SJSA1 (cell line): ENCODE results near the gene FAM83B. TPM values are rescaled to one million over a fixed set of nuclear protein-coding genes. Genes with fewer than 3 reads are reported as not detected.
"Not testable (repeated sequence)": the region's sequence is repeated elsewhere in the genome, so short reads cannot be mapped to it uniquely, and the experiment has no call there.

Experiments used
- DNase-seq, 2 experiments: peaks; one replicate each; pipeline ENCODE4 v3.0.0-alpha.2; 2015 to 2020; ENCODE audit warnings: low spot score in 2 of 2, low read depth in 1 of 2
- H3K27ac ChIP-seq: fragments of 250-450 bp; sonication (Bioruptor Pico); 2 replicates; pipeline ENCODE4 v1.5.1; 2020; ENCODE audit warnings: mild to moderate bottlenecking, moderate library complexity
- H3K27me3 ChIP-seq: fragments of 250-450 bp; sonication (Bioruptor Pico); replicated peaks from 2 replicates; pipeline ENCODE4 v1.5.1; 2020; ENCODE audit warnings: mild to moderate bottlenecking, moderate library complexity
- H3K36me3 ChIP-seq: fragments of 250-450 bp; sonication (Bioruptor Pico); 2 replicates; pipeline ENCODE4 v1.5.1; 2020; ENCODE audit warnings: mild to moderate bottlenecking
- H3K4me1 ChIP-seq: fragments of 250-450 bp; sonication (Bioruptor Pico); replicated peaks from 2 replicates; pipeline ENCODE4 v1.6.1; 2021; ENCODE audit warnings: mild to moderate bottlenecking
- H3K4me3 ChIP-seq: fragments of 250-450 bp; sonication (Bioruptor Pico); 2 replicates; pipeline ENCODE4 v1.5.1; 2020; ENCODE audit warnings: mild to moderate bottlenecking
- H3K9me3 ChIP-seq: fragments of 250-450 bp; sonication (Bioruptor Pico); replicated peaks from 2 replicates; pipeline ENCODE4 v1.5.1; 2020; ENCODE audit warnings: mild to moderate bottlenecking
- total RNA-seq: library from RNA; depleted of rRNA; stranded (reverse); fragments of >200 nt; shearing (Covaris generic); gene quantifications from 2 replicates; pipeline ENCODE4 v1.2.3, GENCODE V29; 2014

The FAM83B gene
- total RNA-seq, 1 experiment from 2014 or later = not detected

- H3K27ac ChIP-seq = no peak overlapping the region
- H3K27me3 ChIP-seq = no peaks in the 10 kb centered on the region
- no peaks in the 10 kb centered on the region for H3K36me3 ChIP-seq
- no peak for DNase-seq
- no peak overlapping the region for H3K4me3 ChIP-seq
- no peaks in the 10 kb centered on the region for H3K4me1 ChIP-seq
- no peaks in the 10 kb centered on the region for H3K9me3 ChIP-seq
Measured at GRCh38 chr6:54929245-54929909, 82.8 kb downstream of the FAM83B start.

DNA sequence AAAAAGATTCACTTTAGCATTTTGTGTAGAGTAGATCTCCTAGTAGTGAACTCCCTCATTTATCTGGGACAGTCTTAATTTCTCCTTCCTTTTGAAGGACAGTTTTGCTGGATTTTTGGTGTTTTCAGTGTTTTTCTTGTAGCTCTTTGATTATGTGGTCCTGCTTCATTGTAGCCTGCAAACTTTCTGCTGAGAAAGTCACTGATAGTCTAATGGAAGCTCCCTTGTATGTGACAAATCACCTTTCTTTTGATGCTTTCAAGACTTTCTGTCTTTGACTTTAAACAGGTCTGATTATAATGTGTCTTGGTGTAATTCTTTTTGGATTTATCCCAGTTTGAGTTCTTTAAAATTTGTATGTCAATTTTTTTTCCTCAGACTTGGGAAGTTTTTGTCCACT is 86.1 kb downstream of the FAM83B start:
- Histone ChIP-seq H3K4me3 (no peak overlapping the region), H3K27ac (no peak overlapping the region), H3K4me1 (no peaks in the 10 kb centered on the region), H3K27me3 (no peaks in the 10 kb centered on the region), H3K9me3 (no peaks in the 10 kb centered on the region), H3K36me3 (no peaks in the 10 kb centered on the region)
- DNase-seq = no peak

DNA sequence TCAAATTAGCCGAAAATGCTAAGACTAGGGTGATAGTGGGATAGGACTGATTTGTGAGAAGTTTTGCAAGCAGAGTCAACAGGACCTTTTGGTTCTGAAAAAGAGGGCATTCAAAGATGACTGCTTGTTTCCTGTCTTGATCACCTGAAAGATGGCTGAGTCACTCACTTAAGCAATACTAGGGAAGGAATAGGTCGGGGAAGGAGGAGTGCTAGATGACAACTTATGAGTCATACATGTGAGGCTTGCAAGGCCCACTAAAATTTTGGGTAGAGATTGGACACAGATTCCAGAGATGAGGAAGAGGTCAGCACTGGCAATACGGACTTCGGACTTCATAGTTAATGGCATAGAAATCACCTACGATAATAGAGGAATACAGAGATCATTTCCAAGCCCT is 89.2 kb downstream of the FAM83B start:
- no peaks in the 10 kb centered on the region for H3K27me3 ChIP-seq
- DNase-seq = no peak
- H3K27ac ChIP-seq = no peak overlapping the region
- no peaks in the 10 kb centered on the region for H3K36me3 ChIP-seq
- H3K4me3 ChIP-seq = no peak overlapping the region
- no peaks in the 10 kb centered on the region for H3K9me3 ChIP-seq
- no peaks in the 10 kb centered on the region for H3K4me1 ChIP-seq

GRCh38 chr6:54937371-54937770 is 90.8 kb downstream of the FAM83B start:
- Histone ChIP-seq H3K4me1 (no peaks in the 10 kb centered on the region), H3K9me3 (no peaks in the 10 kb centered on the region), H3K4me3 (no peak overlapping the region), H3K36me3 (no peaks in the 10 kb centered on the region), H3K27me3 (no peaks in the 10 kb centered on the region), H3K27ac (no peak overlapping the region)
- no peak for DNase-seq

DNA sequence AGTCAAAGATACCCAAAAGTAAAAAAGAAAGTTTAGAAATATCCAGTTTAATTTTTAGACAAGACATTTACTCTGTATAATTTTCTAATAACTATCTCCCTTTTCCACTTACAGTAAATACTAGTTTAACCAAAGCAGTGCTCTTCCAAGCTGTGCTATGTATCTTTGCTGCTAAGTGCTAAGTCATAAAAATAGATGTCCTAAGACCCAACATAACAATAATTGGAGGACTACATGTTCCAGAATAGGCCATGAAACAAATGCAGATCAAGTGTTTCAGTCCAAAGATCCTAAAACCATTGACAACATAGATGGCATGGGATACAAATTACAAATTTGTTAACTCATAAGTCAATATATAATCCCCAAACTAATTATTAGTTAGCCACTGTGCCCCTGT is 111.1 kb downstream of the FAM83B start:
- Histone ChIP-seq H3K27ac (no peak overlapping the region), H3K4me3 (no peak overlapping the region)
- no peak for DNase-seq

GRCh38 chr6:54958446-54958845 is 111.9 kb downstream of the FAM83B start:
- Histone ChIP-seq H3K9me3 (no peaks in the 10 kb centered on the region), H3K4me1 (no peaks in the 10 kb centered on the region), H3K4me3 (no peak overlapping the region), H3K27ac (no peak overlapping the region), H3K27me3 (no peaks in the 10 kb centered on the region), H3K36me3 (no peaks in the 10 kb centered on the region)
- DNase-seq = no peak

More for the DNA sequence above, 111.1 kb downstream of the FAM83B start:
- no peaks in the 10 kb centered on the region for H3K9me3 ChIP-seq
- no peaks in the 10 kb centered on the region for H3K4me1 ChIP-seq
- H3K27me3 ChIP-seq = no peaks in the 10 kb centered on the region
- no peaks in the 10 kb centered on the region for H3K36me3 ChIP-seq

- no peak for DNase-seq
- Histone ChIP-seq H3K27me3 (no peaks in the 10 kb centered on the region), H3K4me1 (no peaks in the 10 kb centered on the region), H3K36me3 (no peaks in the 10 kb centered on the region), H3K9me3 (no peaks in the 10 kb centered on the region), H3K4me3 (no peak overlapping the region), H3K27ac (no peak overlapping the region)
Measured at GRCh38 chr6:54959820-54960219, 113.2 kb downstream of the FAM83B start.

- not testable (repeated sequence) for H3K4me3 ChIP-seq, DNase-seq, H3K27me3 ChIP-seq, H3K36me3 ChIP-seq, H3K9me3 ChIP-seq, H3K27ac ChIP-seq, H3K4me1 ChIP-seq
Measured at GRCh38 chr6:54961372-54961771, 114.8 kb downstream of the FAM83B start.

GRCh38 chr6:54970337-54970736 is 123.8 kb downstream of the FAM83B start:
- no peak overlapping the region for H3K4me3 ChIP-seq
- no peaks in the 10 kb centered on the region for H3K4me1 ChIP-seq
- H3K36me3 ChIP-seq = no peaks in the 10 kb centered on the region
- H3K27ac ChIP-seq = no peak overlapping the region
- no peaks in the 10 kb centered on the region for H3K27me3 ChIP-seq
- H3K9me3 ChIP-seq = no peaks in the 10 kb centered on the region
- DNase-seq = no peak

GRCh38 chr6:54971825-54972224 is 125.3 kb downstream of the FAM83B start:
- Histone ChIP-seq H3K9me3 (no peaks in the 10 kb centered on the region), H3K27ac (no peak overlapping the region), H3K36me3 (no peaks in the 10 kb centered on the region), H3K27me3 (no peaks in the 10 kb centered on the region), H3K4me1 (no peaks in the 10 kb centered on the region), H3K4me3 (no peak overlapping the region)
- DNase-seq = no peak

DNA sequence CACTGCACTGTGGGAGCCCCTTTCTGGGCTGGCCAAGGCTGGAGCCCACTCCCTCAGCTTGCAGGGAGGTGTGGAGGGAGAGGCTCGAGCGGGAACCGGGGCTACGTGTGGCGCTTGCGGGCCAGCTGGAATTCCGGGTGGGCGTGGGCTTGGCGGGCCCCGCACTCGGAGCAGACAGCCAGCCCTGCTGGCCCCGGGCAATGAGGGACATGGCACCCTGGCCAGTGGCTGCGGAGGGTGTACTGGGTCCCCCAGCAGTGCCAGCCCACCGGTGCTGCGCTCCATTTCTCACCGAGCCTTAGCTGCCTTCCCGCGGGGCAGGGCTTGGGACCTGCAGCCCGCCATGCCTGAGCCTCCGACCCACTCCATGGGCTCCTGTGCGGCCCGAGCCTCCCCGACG is 132.6 kb downstream of the FAM83B start:
- H3K9me3 ChIP-seq, H3K4me3 ChIP-seq, DNase-seq, H3K36me3 ChIP-seq, H3K4me1 ChIP-seq, H3K27ac ChIP-seq, H3K27me3 ChIP-seq: not testable (repeated sequence)

GRCh38 chr6:54980511-54981275 is 134.1 kb downstream of the FAM83B start:
- Histone ChIP-seq H3K4me3 (no peak overlapping the region), H3K36me3 (no peaks in the 10 kb centered on the region), H3K9me3 (peaks cover 7% of the 10 kb centered on the region; the same call in 1 of the 2 replicates), H3K4me1 (no peaks in the 10 kb centered on the region), H3K27me3 (no peaks in the 10 kb centered on the region), H3K27ac (no peak overlapping the region)
- DNase-seq = no peak

- peaks cover 7% of the 10 kb centered on the region; the same call in 1 of the 2 replicates for H3K9me3 ChIP-seq
- H3K4me1 ChIP-seq = no peaks in the 10 kb centered on the region
- H3K4me3 ChIP-seq = no peak overlapping the region
- no peaks in the 10 kb centered on the region for H3K27me3 ChIP-seq
- no peaks in the 10 kb centered on the region for H3K36me3 ChIP-seq
- H3K27ac ChIP-seq = no peak overlapping the region
- DNase-seq = no peak
Measured at GRCh38 chr6:54981276-54981609, 134.7 kb downstream of the FAM83B start.

DNA sequence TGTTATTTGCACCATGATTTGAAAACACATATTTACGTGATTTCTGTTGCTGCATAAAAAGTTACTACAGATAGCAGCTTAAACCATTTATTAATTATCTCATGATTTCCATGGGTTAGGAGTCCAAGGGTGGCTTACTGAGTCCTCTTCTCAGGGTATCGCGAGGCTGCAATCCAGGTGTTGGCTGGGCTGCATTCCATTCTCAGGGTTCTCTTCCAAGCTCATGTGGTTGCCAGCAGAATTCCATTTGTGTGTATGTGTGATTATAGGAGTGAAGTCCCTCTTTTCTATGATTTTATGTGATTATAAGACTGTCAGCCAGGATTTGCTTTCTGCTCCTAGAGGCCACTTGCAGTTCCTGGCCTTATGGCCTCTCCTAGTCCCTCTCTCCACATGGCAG is 135.1 kb downstream of the FAM83B start:
- Histone ChIP-seq H3K27ac (no peak overlapping the region), H3K9me3 (peaks cover 7% of the 10 kb centered on the region; the same call in 1 of the 2 replicates), H3K36me3 (no peaks in the 10 kb centered on the region), H3K27me3 (no peaks in the 10 kb centered on the region), H3K4me1 (no peaks in the 10 kb centered on the region), H3K4me3 (no peak overlapping the region)
- no peak for DNase-seq
